GM19468 (cell line): ENCODE results near the gene SLC39A11.
"Not testable (repeated sequence)": the region's sequence is repeated elsewhere in the genome, so short reads cannot be mapped to it uniquely, and the experiment has no call there.

Experiments
- ATAC-seq: cut with Tn5 transposase; IDR thresholded peaks from one replicate; pipeline ENCODE4 v1.9.1; 2021; ENCODE audit warnings: mild to moderate bottlenecking, moderate library complexity, moderate number of reproducible peaks; ENCODE audit not compliant: unreplicated experiment; ENCODE audit errors: extremely low read depth

SLC39A11 gene

DNA sequence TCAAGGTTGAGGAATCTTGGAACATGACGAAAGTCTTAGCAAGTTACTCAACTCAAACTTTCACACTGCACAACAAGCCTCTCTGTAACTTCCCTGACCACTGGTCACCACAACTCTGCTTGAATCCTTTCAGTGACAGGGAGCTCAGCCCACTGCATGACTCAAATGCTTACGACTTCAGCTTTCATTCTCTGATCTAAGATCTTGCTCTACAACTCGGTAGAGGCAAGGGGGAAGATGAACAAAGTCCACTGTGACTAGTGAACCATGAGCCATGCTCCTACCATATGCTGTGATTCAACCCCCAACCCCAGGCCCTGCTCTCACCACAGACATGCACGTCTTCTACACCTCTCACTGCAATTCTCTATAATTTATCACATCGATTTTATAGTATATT is 160.9 kb downstream of the SLC39A11 start:
- peak; percentile 21 for ATAC-seq

DNA sequence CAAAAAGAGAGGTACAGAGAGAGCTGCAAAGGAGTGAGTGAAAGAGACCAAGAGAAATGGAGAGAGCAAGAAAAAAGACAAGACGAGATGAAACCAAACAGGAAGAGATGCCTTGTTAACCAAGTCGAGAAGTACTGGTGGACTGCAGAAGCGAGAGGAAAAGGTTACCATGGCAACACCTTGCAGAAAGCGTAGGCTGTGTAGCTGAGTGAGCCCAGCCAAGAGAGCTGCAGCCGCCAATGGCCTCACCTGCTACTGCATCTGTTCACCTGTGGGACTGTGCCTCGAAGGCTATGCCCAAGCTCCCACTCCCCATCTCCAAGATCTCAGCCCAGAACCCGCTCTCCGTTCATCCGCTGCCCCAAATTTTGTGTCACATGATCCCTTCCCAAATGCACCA is 161.3 kb downstream of the SLC39A11 start:
- ATAC-seq, result peak; percentile 86

DNA sequence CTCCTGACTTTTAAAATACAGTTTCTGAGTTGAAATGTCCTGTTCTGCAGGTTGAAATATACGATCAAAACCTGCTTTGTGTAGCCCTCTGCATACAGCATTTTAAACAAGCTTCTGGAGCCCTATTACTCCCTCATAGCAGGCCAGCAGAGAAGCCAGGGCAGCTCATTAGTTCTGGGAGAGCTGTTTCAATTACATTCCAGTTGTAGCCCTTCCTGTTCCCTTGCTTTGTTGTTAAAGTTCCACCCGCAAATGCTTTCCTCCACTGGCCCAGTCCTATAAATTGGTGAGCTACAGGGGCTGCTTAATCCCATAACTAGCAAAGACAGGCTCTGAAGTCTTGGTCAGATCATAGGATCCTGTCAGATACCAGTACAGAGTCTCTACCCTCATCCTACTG is 162.5 kb downstream of the SLC39A11 start:
- ATAC-seq, result no peak

DNA sequence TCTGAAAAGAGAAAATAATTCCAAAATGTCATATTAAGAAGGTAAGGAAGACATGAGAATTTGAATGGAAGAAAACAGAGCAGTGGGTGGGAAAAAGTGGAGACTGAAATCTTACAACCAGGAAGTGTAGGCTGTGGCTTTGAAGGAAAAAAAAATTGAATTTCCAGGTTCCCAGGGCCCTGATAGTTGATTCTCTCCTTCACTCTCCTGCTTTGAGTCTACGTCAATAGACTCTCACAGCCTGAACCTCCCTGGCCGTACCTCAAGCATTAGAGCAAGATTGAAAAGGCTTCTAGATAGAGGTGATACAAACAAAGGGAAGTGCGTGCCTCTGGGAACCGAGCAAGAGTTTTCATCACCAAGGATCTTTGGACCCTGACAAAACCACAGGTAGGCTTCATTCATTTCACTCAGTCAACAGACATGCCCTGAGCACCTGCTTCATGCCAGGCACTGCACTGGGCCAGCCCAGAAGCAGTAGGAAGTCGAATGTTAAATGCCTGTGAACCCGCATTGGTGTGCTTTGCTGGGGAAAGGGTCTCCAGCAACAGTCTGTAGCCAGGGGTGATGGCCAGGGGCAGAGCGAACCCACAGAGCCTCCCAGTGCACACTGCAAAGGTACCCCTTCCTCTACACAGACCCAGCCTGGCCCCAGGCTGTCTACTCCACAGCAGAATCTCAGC is 163.9 kb downstream of the SLC39A11 start:
- ATAC-seq, result no peak

DNA sequence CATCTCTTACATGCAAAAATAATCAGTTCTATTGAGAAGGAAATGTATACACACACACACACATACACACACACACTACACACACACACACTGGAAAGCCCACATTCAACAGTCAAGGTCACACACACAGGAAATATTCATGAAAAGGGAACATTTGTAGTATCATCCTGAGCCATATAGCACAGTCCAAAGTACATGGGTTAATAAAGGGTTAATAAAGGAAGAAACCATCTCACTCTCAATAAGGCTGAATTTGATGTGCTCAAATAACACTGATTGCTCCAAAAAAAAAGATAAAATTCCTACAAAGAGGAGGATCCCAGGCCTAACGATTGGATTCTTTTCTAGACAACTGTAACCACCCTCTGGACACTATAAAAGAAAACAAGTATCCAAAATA is 164.7 kb downstream of the SLC39A11 start:
- no peak for ATAC-seq

DNA sequence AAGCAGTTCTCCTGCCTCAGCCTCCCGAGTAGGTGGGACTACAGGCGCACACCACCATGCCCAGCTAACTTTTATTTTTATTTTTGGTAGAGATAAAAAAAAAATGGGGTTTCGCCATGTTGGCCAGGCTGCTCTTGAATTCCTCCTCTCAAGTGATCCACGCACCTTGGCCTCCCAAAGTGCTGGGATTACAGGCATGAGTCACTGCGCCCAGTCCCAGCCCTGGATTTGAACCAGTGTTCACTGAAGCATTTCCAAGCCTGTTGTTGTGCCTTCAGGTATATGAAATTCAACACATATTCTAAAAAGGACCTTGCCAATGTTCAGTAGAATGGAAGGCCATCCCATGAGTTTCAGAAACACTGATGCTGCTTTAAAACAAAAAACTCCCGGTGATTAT is 165.3 kb downstream of the SLC39A11 start:
- ATAC-seq, result no peak

DNA sequence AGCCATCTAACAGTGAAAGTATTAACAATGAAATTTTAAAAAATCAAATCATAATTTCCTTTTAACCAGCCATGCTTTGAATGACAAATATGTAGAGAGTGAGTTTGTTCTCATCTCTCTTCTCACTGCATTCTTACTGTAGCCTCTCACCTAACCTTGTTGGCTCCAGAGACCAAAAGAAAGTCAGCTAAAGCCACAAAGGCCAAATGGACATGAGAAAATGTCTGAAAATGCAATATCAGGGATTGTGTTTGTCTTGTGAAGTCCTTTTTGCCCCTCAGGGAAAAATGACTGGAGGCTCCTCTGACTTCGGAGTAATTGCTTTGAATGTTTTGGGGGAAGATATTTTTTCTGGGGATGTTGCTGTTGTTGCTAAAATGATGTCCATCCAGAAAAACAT is 166.3 kb downstream of the SLC39A11 start:
- no peak for ATAC-seq

DNA sequence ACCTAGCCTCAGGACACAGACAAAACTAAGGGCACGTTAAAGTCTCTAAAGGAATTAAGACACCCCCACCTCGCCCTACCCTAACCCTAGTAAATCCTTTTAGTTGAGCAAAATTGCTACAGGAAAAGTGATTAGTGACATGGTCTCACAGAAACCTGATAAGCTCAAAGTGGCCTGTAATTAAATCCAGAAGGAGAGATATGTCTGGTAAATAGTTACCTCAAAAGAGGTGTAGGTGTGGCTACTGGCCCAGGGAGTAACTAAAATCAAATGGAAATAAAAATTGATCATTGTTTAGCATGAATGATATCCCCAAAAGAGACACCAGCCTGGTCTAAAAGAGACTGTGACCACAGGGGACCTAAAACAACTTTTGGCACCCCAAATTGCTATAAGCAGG is 168.3 kb downstream of the SLC39A11 start:
- ATAC-seq, result no peak

DNA sequence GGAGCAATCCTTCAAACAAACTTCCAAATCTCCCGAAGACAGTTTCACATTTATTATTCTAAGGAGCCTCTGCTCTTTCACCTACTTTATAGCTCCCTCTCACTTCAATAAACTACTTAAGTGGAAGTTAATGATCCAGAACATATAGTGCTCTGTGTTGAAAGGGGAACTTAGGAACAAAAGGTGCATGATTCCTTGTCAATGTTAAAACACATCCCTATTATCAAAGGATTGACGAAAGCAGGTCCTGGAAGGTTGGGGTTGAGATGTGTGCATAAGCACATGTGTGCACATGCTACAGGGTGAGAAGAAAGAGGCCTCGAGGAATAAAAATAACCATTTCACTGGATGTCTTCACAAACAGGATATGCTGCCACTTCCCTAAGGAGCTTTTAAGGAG is 170.3 kb downstream of the SLC39A11 start:
- no peak for ATAC-seq

DNA sequence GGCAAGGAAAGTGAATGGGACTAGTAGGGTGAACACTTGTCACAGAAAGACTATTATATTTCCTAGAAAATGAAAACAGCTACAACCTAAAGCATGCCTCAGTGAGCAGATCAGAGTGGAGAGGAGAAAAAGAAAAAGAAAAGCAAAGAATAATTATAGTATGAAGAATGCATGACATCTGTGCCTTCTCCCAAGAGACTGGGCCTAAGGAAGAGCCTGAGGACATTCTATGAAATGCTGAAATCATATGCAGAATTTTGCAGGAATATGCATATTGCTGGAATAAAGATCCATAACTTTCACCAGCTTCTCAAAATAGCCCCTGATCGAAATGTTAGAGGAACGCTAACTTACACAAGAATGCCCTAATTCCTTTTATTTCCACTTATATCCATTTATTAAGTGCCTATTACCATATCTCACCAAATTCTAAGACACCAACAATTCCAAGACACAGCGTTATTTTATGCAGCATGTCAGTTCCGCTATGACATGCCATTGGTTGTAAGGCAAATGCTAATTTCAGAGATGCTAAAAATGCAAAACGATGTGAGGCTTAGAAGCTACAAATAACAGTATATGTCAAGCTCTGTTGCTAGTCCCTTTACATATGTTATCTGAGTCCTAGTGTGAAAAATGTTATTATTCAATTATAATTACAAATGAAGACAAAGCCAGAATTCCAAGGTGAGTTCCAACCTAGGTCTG is 171.0 kb downstream of the SLC39A11 start:
- ATAC-seq, result no peak

DNA sequence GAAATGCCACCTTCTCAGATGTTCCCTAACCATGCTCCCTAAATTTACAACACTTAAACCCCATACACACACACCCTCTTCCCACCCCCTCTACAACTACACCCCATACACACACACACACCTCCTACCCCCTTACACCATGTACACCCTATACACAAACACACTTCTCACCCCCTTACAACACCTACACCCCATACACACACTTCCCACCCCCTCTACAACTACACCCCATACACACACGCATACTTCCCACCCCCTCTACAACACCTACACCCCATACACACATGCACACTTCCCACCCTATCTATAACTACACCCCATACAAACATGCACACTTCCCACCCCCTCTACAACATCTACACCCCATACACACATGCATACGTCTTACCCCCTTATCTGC is 172.0 kb downstream of the SLC39A11 start:
- ATAC-seq, result no peak

DNA sequence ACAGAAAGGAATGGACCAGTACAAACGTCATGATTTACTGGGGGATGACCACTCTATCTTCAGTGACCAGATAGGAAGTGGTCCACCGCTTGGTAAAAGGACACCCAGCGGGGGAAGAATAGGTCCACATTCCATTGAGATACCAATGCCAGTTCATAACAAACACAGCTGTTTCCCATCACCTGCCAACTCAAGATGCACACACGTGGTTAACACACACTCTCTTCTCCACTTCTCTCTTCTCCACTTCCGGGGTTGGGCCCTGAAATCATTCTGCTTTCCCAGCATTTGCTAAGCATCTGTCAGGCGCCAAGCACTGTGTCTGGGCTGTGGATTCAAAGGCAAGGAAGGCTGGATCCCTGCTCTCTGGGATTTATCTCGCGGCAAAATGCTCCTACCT is 175.5 kb downstream of the SLC39A11 start:
- no peak for ATAC-seq

DNA sequence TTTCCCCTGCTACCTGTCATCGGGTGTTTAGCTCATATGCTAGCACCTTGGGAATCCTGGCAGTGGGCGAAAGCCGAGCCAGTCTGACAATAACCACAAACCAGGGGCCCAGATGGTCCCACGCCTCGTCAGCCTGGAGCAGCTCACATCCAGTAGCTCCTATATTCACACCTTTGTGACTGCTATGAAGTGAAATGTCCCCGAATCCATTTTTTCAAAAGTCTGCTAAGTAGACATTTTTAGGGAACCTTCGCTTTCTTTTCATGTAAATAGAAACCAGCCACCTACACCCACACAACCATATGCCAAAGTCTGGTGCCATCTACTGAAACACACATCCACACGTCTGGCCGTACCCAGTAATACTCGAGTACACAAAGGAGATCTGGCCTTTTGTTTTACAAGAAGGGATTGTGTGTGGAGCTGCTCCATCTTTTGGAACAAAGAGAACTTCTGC is 176.8 kb downstream of the SLC39A11 start:
- ATAC-seq, result no peak

DNA sequence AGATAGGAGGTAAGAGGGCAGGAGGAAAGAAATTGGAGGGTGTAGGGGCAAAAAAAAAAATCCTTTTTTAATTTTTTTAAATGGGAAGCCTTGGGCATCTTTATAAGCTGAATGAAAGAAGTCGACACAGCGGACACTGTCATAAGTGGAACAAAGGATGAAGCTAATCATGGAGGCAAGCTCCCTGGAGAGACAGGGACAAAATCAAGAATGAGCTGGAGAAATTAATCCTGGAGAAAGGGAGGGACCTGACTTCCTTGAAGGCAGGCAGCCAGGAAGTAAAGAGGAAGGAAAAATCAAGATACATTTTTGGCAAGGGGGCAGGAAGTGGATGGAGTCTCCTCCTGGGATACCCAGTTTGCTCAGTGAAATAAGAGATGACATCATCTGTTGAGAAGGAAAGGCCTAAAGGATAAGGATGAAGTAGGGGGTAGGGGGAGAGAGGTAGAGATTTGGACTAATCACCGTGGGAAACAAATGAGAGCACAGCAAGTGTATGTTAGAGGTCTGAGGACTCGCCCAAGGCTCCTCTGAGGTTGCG is 179.3 kb downstream of the SLC39A11 start:
- ATAC-seq, result no peak

DNA sequence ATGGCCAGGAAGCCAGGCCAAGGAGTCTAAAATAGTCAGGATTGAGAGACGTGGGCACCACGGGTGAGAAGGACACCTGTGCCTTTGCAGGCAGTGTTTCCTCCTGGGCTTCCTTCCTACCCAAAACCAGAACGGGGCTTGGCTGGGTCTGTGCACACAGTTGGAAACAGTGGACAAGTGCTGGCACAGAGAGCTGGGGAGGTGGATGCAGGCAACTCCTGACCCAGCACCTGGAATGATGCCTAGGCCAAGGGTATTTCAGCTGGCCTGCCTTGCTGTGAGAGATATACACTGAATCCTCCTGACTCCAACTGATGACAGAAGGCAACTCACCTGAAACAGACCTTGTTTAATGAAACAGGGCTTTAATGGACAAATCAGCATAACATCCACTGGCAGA is 186.2 kb downstream of the SLC39A11 start:
- no peak for ATAC-seq

DNA sequence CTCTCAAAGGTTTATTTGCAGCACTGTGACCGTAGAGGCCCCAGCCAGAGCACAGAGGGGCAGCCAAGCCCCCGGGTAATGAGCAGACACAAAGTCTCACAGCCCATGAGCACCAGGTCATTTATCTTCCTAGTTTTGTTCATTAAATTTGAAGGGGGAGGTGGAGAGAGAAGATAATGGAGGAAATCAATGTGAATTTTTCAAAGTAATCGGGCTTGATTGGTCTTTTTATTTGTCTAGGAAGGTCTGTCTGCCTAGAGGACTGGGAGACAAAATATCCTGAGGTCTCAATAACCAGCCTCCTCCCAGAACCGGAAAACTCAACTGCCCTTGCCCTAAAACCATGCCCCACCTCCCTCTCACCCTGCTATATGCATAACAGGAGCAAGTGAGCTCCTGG is 189.0 kb downstream of the SLC39A11 start:
- no peak for ATAC-seq

DNA sequence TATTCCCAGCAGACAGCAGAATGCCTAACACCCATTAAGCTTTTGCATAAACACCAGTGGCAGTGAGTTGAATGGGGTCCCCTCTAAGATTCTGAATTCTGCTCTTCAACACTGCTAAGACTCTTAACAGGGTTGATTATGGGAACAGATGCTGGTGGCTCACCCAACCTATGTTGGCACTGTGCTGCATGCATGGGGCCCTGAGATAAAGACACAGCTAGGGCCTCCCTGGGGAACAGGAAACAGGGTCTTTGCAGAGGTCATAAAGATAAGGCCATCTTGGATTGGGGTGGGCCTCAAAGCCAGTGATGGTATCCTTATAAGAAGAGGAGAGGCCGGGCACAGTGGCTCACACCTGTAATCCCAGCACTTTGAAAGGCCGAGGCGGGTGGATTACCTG is 190.8 kb downstream of the SLC39A11 start:
- no peak for ATAC-seq

DNA sequence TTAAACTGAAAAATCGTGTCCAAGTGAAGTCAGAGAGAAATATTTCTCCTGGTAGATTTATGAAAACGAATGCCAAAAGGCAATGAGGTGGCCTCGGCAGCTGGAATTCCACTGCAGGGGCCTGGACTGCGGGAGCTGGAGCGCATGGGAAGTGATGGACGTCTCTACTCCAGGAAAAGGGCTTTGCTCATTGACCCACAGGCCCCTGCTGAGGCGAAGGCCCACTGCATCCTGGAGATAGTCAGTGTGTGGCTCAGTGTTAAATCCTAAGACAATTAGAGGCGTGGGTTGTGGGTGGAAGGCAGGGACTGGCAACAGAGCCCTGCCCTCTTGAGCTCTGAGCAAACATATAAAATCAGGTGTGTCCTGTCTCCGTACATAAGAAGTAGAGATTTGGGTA is 191.4 kb downstream of the SLC39A11 start:
- no peak for ATAC-seq

DNA sequence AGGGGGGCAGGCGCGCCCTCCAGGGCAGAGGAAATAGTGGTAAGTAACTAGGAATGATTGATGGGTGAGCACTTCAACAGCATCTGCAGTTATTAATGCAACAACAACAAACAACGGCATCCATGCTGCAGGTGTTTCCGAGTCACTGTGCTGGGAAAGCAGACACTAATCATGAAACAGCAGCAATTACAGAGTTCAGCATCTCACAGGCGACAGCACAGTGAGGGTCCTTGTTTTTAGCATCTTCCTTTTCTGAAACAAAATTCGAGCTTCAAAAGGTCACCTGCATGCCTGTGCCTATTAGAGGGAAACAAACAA is 191.9 kb downstream of the SLC39A11 start:
- no peak for ATAC-seq

DNA sequence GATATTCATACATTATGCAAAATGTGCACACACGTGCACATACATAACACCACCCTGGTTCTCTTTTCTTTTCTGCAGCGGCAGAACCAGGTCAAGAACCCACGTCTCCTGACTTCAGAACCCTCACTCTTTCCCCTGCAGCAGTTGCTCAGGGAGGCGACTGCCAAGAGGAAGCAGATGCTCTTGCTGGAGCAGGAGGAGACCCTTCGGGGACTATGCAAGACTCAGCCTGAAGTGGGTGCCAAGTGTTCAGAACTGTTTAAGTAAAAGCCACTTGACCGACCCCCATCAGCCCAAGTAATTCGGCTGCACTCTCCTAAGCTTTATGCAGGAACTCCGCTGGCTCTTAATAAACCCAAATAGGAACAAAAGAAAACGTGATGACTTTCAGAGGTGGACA is 193.8 kb downstream of the SLC39A11 start:
- no peak for ATAC-seq

DNA sequence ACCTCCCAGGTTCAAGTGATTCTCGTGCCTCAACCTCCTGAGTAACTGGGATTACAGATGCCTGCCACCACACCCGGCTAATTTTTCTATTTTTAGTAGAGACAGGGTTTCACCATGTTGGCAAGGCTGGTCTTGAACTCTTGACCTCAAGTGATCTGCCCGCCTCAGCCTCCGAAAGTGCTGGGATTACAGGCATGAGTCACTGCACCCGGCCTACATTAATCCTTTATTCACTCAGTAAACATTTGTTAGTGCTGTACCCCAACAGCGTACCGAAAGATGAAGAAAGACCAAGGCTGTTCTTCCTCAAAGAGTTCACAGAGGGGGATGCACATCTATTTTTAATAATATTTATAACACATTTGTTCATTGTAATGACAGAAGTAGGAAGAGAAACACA is 196.2 kb downstream of the SLC39A11 start:
- ATAC-seq, result not testable (repeated sequence)

DNA sequence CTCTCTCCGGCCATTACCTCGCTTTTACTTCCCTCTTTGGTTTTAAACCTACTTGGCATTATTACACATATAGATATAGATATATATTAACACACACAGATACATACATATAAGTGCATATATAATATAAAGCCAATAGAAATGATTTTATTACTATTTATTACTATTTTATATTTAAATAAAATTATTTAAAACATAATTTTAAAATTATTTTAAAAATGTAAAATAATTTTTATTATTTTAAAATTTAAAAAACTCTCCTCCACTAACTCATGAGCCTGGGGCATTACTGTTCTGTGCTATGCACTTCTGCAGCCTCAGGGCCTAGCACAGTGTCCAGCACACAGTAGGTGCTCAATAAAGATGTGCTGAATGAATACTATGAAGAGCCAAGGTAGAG is 200.9 kb downstream of the SLC39A11 start:
- no peak for ATAC-seq
